Effector memory CD4-positive, alpha-beta T cell (primary cell): Measurements from ENCODE around the gene NFYA.

Experiments used
- DNase-seq, 3 donors: peaks; one replicate each; pipeline ENCODE4 v3.0.0-alpha.2; 2020
- H3K27ac ChIP-seq: 2 replicates; pipeline ENCODE4 v1.7.0; 2013; ENCODE audit warnings: mild to moderate bottlenecking, low read length, moderate library complexity; ENCODE audit not compliant: insufficient read depth, poor library complexity, severe bottlenecking
- H3K27me3 ChIP-seq: replicated peaks from 2 replicates; pipeline ENCODE4 v1.7.0; 2013; ENCODE audit warnings: mild to moderate bottlenecking, low read length; ENCODE audit not compliant: insufficient read depth, control insufficient read depth, poor library complexity, severe bottlenecking
- H3K36me3 ChIP-seq: 2 replicates; pipeline ENCODE4 v1.7.0; 2013; ENCODE audit warnings: mild to moderate bottlenecking, low read length, moderate library complexity; ENCODE audit not compliant: control insufficient read depth, insufficient read depth
- H3K4me1 ChIP-seq: 2 replicates; pipeline ENCODE4 v1.7.0; 2013; ENCODE audit warnings: low read length, mild to moderate bottlenecking; ENCODE audit not compliant: control insufficient read depth, insufficient read depth, poor library complexity, severe bottlenecking
- H3K4me3 ChIP-seq: 2 replicates; pipeline ENCODE4 v1.7.0; 2013; ENCODE audit warnings: low read length, low read depth, mild to moderate bottlenecking; ENCODE audit not compliant: insufficient read depth, poor library complexity, severe bottlenecking
- H3K9me3 ChIP-seq: 2 replicates; pipeline ENCODE4 v1.7.0; 2013; ENCODE audit warnings: mild to moderate bottlenecking, low read length, moderate library complexity; ENCODE audit not compliant: control insufficient read depth

NFYA gene

DNA sequence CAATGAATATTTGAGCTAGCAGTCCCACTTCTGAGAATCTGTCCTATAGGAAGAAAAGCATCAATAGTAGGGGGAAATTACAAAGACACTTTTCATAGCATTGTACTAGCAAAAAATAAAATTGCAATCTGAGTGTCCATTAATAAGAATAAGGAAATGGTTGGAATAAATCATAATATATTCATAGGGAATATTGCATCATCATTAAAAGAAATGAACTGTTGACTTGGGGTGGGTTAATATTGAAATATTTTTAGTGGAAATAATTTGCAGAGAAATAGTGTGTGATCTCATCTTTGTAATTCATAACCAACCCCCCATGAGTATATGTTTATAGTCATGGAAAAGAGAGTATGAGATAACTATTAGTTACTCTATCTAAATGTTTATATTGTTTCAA is 12.4 kb downstream of the NFYA start:
- Histone ChIP-seq H3K27me3 (no peaks in the 10 kb centered on the region), H3K36me3 (peaks cover 48% of the 10 kb centered on the region)

DNA sequence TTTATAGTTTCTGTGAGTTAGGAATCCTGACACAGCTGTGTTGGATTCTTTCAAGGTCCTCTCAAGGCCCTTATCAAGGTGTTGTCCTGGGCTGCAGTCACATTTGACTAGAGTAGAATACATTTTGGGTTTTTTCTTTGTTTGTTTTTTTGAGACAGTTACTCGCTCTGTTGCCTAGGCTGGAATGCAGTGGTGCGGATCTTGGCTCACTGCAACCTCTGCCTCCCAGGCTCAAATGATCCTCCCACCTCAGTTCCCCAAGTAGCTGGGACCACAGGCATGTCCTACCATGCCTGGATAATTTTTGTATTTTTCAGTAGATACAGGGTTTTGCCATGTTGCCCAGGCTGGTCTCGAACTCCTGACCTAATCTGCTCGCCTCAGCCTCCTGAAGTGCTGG is 15.7 kb downstream of the NFYA start:
- H3K9me3 ChIP-seq: no peaks in the 10 kb centered on the region
- H3K27me3 ChIP-seq: no peaks in the 10 kb centered on the region
- no peak overlapping the region for H3K4me3 ChIP-seq
- H3K27ac ChIP-seq: no peak overlapping the region
- peaks cover 72% of the 10 kb centered on the region for H3K36me3 ChIP-seq
- DNase-seq: no peak
- H3K4me1 ChIP-seq: no peaks in the 10 kb centered on the region

More for the DNA sequence above, 12.4 kb downstream of the NFYA start:
- Histone ChIP-seq H3K4me3 (no peak overlapping the region), H3K4me1 (peaks cover 8% of the 10 kb centered on the region), H3K9me3 (no peaks in the 10 kb centered on the region), H3K27ac (no peak overlapping the region)
- no peak for DNase-seq

DNA sequence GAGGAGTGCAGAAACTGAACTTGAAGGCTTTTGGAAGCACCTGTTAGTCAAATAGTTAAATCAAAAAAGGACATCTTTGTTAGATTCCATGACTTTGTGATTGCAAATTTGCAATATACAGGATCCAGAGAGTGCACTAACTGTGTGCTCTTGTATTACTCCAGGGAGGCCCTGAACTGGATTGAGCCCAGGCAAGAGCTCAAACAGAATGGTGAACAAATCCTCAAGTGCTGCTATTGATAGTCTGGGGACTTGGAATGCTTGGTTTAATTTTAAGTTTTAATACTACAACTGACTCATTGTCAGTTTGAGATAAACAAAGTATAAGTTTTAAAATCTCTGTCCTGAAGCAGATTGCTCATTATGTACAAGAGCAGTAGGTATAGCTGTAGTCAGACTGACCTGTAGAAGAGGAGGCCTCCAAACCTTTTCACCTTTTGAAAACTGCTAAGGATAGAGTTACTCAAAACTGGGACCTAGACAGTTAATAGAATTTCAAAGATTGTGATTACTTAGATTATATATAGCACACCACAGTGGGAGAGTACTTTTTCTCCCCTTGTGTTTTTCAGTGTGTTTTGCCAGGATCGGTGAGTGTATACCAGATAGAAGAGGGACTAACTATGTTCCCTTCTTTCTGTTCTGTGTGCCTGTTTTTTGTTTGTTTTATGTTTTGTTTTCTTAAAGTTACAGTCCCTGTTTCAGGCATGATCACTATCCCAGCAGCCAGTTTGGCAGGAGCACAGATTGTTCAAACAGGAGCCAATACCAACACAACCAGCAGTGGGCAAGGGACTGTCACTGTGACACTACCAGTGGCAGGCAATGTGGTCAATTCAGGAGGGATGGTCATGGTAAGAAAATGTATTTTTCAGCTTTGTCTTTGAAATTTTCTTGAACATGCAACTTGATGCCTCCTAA is 18.3 kb downstream of the NFYA start:
- H3K9me3 ChIP-seq: no peaks in the 10 kb centered on the region
- DNase-seq: no peak
- no peak overlapping the region for H3K27ac ChIP-seq
- H3K36me3 ChIP-seq: peaks cover 77% of the 10 kb centered on the region
- no peaks in the 10 kb centered on the region for H3K27me3 ChIP-seq
- H3K4me1 ChIP-seq: no peaks in the 10 kb centered on the region
- no peak overlapping the region for H3K4me3 ChIP-seq

DNA sequence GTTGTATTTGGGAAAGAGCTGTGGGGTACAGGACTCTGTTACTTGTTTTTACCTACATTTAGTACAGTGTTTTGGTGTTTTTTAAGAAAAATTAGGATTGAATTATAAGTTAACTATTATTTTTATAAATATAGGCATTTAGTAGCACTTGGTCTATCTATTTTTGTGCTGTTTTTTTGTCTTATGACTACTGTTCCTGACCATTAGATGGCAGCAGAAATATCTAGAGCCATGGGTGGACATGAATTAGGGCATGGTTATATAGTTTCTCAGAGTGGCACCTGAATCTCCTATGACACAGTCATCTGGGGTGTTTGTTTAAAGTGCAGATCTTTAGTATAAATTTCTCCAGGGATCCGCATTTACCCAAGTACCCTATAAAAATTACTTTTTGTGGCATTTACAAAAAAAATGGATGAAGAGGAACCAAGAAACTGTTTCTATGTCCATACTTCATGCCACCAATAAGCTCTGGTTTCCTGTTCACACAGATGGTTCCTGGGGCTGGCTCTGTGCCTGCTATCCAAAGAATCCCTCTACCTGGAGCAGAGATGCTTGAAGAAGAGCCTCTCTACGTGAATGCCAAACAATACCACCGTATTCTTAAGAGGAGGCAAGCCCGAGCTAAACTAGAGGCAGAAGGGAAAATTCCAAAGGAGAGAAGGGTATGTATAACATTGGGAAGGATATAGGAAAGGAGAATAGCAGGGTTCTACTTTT is 19.8 kb downstream of the NFYA start:
- no peak for DNase-seq
- no peaks in the 10 kb centered on the region for H3K4me1 ChIP-seq
- H3K27me3 ChIP-seq: no peaks in the 10 kb centered on the region
- H3K27ac ChIP-seq: no peak overlapping the region
- no peaks in the 10 kb centered on the region for H3K9me3 ChIP-seq
- H3K36me3 ChIP-seq: peaks cover 84% of the 10 kb centered on the region
- H3K4me3 ChIP-seq: no peak overlapping the region

DNA sequence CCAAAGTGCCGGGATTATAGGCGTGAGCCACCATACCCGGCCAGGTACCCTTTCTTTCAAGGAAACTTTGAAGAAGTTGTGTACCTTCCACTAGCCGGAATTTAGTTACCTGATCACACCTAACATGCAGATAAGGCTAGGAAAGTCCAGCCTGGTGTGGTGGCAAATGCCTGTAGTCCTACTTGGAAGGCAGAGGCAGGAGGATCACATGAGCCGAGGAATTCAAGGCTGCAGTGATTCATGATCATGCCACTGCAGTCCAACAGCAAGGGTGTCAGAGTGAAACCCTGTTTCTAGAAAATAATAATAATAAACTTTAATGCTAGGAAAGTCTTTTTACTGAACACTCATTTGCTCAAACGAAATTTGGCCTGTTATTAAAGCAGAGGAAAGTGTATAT is 21.0 kb downstream of the NFYA start:
- DNase-seq: no peak
- Histone ChIP-seq H3K27me3 (no peaks in the 10 kb centered on the region), H3K9me3 (no peaks in the 10 kb centered on the region), H3K4me3 (no peak overlapping the region), H3K27ac (no peak overlapping the region), H3K36me3 (peaks cover 95% of the 10 kb centered on the region), H3K4me1 (no peaks in the 10 kb centered on the region)

DNA sequence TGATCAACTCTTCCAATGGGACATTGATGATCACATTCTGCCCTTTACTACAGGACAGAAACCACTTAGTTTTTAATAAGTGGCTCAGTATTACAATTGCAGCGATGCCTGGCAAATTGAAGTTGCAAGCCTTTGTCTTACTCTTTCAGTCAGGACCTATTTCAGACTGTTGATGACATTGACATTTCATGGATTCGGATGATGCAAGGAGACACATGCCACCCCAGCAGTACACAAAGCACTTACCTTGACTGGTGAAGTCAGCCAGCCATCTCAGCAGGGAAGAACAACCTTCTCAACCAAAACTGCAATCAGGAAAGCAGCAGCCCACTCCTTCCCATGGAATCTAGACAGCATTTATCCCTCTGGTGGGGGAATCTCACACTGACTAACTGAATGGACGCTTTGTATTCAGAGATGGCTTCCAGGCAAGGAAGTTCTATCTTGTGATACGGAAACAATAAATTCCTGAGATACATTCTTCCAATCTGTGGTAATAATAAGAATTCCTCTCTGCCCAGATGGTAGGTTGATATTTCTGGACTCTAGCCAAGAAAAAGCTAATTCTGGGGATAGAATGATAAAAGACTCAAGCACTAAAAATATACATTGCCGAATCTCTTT is 24.8 kb downstream of the NFYA start:
- no peak overlapping the region for H3K27ac ChIP-seq
- H3K9me3 ChIP-seq: no peaks in the 10 kb centered on the region
- DNase-seq: no peak
- H3K36me3 ChIP-seq: peaks cover 81% of the 10 kb centered on the region
- H3K4me1 ChIP-seq: no peaks in the 10 kb centered on the region
- no peak overlapping the region for H3K4me3 ChIP-seq
- H3K27me3 ChIP-seq: no peaks in the 10 kb centered on the region

DNA sequence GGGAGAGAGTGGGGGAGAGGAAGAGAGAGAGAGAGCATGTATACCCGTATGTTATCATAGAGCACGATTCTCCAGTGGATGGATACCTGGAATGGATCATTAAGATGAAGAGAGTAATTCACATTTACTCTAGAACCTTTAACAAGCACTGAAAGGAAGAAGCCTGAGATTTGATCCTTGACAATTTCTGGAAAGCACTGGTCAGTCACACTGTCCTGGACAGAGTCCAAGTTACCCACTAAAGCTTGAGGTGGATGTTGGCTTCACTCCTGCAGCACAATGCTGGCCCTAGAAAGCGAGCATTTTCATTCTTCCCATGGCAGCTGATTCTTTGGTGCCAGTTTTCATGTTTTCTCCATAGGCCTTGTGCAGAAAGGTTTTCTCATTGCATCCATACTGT is 25.6 kb downstream of the NFYA start:
- Histone ChIP-seq H3K36me3 (peaks cover 73% of the 10 kb centered on the region), H3K9me3 (no peaks in the 10 kb centered on the region), H3K27me3 (no peaks in the 10 kb centered on the region), H3K4me1 (no peaks in the 10 kb centered on the region), H3K4me3 (no peak overlapping the region), H3K27ac (no peak overlapping the region)
- no peak for DNase-seq

DNA sequence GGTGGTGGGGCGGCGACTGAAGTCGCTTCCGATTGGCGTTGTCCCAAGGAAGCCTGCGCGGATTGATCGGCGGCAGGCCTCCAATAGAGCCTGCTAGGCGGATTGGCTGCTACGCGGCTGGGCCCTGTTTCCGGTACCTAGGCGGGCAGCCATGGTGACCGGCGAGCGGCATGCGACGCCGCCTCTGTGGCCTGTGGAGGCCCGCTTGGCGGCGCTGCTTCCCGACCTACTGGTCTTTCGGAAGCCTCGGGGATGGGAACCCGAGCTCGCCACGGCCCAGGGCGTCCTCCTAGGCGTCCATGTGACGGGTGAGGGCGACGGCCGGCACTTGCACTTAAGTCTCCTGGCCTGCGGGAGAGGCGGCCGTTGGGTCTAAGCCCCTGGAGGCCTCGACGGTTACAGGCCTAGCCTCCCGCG is 28.1 kb downstream of the NFYA start:
- Histone ChIP-seq H3K27me3 (no peaks in the 10 kb centered on the region), H3K4me3 (no peak overlapping the region), H3K27ac (no peak overlapping the region), H3K9me3 (no peaks in the 10 kb centered on the region), H3K4me1 (no peaks in the 10 kb centered on the region), H3K36me3 (peaks cover 48% of the 10 kb centered on the region)
- no peak for DNase-seq

DNA sequence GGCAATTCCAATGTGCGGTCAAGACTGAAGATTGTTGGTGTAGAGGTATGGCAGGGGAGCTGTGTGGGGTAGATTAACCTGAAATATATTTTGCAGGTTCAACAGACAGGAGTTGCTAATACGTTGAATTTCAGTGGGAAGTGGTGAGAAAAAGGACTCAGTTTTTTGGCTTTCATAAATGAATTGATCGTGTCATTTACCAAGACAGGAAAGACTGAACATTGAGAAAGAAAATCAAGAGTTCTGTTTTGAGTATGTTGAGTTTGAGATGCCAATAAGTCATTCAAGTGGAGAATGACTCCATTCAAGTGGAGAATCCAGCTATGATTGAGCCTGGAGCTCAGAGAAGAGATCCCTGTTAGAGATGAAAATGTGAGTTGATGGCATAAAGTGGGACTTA is 31.1 kb downstream of the NFYA start:
- peaks cover 18% of the 10 kb centered on the region for H3K36me3 ChIP-seq
- no peak overlapping the region for H3K4me3 ChIP-seq
- H3K27me3 ChIP-seq: no peaks in the 10 kb centered on the region
- DNase-seq: no peak
- H3K27ac ChIP-seq: no peak overlapping the region
- H3K9me3 ChIP-seq: no peaks in the 10 kb centered on the region
- no peaks in the 10 kb centered on the region for H3K4me1 ChIP-seq

DNA sequence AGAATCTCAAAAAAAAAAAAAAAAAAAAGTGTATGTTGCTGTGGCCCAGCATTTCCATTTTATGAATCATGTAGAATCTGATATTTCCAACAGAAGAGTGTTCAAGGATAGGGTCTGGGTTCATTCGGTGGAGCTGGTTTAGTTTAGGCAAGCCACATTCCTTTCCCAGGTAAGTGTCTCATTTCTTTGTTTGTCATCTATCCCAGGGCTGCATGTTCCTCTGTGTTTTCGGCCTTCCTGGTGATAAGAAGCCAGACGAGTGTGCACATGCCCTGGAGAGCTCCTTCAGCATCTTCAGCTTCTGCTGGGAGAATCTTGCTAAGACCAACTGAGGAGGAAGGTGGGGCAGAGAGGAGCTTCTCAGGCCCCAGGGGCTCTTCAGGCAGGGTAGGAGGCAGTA is 38.2 kb downstream of the NFYA start:
- H3K4me3 ChIP-seq: no peak overlapping the region
- H3K36me3 ChIP-seq: no peaks in the 10 kb centered on the region
- no peak overlapping the region for H3K27ac ChIP-seq
- no peaks in the 10 kb centered on the region for H3K9me3 ChIP-seq
- H3K27me3 ChIP-seq: no peaks in the 10 kb centered on the region
- no peaks in the 10 kb centered on the region for H3K4me1 ChIP-seq
- DNase-seq: no peak
